NCI-H2107 treated with DMSO at 0.1 percent for 48 hours (cell line): ENCODE data around the gene PLXNA2.

Source experiments
- DNase-seq: peaks from one replicate; lab custom pipeline; 2025; ENCODE audit not compliant: unreplicated experiment; lab: John Stamatoyannopoulos, UW

Gene PLXNA2

GRCh38 chr1:208242146-208242545 is 2.0 kb downstream of the PLXNA2 start:
- DNase-seq: no peak

DNA sequence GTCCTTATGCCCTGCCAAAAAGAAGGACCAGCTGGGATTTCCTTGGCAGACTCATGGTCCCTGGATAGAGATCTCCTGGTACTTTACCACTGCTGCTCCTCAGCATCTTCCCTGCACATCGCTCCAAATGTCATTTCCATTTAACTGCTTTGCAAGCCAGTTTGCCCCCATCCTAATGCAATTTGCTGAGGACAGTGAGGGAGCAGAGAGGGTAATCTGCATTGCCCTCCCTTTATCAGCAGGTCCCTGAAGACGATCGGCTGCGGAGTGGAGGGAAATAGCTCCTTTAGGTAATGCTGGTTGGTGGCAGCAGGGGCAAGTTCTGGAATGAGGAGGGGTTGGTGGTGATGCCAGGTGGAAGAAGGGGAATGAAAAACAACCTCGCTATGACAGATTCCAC is 2.7 kb downstream of the PLXNA2 start:
- DNase-seq: no peak

- no peak for DNase-seq
These were observed 3.4 kb downstream of the PLXNA2 start for GRCh38 chr1:208240662-208241355.

- DNase-seq: no peak
These were observed 4.5 kb downstream of the PLXNA2 start for GRCh38 chr1:208239473-208240381.

DNA sequence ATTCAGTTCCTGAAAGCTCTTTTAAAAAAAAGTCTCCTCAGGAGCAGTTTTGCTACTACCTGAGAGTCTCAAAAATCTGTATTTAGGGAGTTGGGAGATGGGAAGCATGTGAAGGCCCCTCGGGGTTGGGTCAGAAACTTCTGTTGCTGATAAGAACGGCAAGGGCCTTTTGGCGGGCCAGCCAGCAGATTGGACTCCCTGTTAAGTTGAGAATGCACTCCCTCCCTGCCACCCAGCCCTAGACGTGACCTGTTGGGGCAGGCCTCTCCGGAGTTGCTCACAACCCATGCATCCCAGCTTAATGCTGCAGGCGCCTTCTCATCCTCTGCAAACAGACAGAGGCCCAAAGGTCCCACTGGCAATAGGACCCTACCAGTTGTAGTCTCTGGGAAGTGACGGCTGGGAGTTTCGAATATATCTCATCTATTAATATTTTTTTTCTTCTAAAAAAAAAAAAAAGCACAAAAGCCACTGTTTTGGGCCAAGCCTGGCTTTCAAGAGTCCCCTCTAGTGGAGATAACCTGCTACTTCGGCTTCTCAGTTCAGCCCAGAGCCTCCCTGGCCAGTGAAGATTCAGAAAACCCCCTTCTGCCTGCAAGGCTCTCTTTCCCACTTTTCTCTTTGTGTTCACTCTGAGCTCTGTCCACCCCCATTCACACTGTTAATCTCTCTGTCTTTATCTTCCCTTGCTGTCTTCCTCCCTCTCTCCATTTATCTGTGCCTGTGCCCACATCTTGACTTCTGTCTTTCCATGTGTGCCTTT is 5.3 kb downstream of the PLXNA2 start:
- no peak for DNase-seq

GRCh38 chr1:208237241-208237640 is 6.9 kb downstream of the PLXNA2 start:
- no peak for DNase-seq

DNA sequence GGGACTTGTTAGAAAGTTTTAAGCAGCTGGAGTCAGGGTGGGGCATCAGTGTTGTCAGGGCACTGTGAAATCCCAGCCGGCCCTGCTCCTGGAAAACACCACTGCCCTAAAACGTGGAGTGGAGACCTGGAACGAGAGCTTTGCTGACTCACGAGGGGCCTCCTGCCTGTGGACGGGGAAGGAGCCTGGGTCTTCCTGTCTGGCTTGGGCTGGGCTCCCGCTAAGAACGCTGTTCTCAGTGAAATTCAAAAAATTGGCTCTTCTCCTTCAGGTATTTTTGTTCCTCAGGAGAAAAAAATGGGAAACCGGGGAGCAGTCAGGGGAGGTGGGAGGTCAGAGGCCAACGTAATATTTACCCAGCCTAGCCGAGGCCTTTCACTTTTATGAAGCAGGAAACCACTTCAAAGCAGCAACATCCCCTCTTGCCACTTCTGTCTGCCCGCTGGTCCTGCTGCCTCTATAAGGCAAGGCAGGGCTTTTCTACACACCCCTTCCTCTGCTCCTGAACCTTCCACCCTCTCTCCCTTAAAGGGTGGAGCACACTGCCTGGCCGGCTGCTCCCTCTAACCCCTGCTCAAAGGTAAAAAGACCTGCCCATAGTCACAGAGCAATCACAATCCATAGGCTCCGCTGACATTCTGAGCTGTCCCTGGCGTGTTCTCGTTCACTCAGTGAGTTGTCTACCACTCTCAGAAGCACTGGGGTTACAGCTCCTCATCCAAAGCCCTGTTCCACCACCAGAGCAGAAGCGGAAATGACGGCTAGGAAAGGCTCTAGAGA is 8.0 kb downstream of the PLXNA2 start:
- no peak for DNase-seq

GRCh38 chr1:208235356-208235981 is 8.7 kb downstream of the PLXNA2 start:
- DNase-seq: no peak

- peak; percentile 46 for DNase-seq
These were observed 9.5 kb downstream of the PLXNA2 start for GRCh38 chr1:208234721-208235120.

DNA sequence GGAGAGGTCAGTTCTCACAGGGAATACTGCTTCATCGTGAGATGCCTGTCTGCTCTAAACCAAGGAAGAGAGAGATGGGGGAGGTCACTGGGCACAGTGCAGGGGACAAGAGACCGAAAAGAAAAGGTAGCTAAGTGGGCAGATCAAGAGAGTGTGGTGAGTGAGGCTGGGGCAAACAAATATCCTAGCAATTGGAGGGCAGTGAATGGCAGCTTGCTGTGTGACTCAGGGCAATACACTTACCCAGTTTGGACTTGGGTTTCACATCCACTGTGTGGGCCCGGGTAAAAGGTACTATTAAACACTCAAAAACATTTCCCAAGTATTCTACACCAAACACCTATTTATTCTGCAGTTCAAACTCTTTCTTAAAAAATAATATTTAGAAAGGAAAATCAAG is 10.2 kb downstream of the PLXNA2 start:
- DNase-seq: peak; percentile 87

GRCh38 chr1:208233546-208233945 is 10.6 kb downstream of the PLXNA2 start:
- peak; percentile 87 for DNase-seq

- no peak for DNase-seq
These were observed 11.5 kb downstream of the PLXNA2 start for GRCh38 chr1:208232662-208233038.

DNA sequence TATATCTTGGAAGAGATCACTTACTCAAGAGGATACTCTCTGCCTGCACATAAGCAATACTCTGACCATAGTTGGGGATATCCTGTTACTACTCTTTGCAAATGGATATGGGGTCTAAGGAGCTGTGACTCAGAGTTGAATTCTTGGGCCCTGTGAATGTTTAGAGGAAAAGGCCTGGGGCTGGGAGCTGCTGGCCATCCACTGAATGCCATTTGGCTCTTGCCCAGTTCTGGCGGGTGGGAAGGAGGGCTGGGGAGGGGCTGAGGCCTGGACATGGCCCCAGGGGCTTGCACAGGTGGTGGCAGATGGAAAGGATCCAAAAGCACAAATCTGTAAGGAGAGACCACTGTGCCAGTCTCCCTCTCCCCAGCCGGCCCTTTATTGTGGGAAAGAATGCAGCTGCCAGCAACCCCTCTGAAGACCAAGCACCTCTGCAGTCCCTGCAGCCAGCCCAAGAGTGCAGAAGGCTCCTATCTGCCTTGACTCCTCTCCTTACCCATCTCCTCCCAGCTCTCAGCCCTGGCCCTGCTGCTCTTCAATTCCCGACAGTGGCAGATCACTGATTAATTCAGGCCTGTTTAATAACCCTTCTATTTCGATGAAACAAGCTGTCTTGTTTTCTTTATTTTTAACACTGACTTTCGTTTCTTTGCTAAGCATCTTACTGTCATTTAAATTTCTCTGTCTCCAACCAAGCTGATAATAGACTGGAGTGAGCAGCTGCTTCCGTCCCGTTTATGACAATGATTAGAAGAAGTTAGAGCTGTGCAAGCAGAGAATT is 12.1 kb downstream of the PLXNA2 start:
- peak; percentile 62 for DNase-seq

DNA sequence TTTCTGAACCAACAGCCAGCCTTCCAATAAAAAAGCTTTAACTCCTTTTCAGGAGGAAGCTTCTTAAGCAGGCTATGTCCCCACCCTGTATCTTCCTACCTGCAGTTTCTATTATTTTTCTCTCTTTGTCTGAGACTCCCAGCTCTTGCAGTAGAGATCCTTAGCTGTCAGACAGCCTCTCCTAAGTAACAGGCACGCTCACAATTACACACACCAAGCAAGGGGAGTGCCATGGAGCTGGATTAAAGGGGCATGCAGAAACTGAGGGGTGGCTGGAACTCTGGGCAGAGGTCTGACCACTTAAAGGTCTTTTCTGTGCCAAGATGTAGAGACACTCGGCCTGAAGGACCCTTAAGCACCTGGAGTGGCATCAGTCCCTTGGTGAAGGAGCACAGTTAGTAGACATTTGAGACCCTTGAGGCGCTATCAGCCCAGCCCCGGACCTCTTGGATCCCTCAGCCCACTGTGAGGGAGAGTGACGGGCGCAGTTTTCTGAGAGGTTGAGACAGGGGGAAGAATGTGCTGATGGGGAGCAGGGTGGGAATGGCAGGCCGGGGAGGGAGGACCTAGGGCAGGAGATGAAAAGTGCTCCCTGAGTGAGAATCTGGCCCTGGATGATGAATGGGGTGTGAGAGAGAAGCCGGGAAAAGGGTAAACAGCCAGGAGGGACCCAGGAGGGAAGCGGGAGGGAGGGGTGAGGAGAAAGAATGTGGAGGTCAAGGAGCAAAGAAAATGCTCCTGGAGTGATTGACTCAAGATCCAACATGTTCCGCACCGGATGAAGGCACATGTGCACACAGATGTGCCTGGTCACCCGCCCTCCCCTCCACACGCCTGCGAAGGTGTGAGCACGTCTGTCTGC is 13.3 kb downstream of the PLXNA2 start:
- DNase-seq: no peak

- no peak for DNase-seq
These were observed 15.6 kb downstream of the PLXNA2 start for GRCh38 chr1:208228550-208228949.

- DNase-seq: no peak
These were observed 16.2 kb downstream of the PLXNA2 start for GRCh38 chr1:208228026-208228425.

DNA sequence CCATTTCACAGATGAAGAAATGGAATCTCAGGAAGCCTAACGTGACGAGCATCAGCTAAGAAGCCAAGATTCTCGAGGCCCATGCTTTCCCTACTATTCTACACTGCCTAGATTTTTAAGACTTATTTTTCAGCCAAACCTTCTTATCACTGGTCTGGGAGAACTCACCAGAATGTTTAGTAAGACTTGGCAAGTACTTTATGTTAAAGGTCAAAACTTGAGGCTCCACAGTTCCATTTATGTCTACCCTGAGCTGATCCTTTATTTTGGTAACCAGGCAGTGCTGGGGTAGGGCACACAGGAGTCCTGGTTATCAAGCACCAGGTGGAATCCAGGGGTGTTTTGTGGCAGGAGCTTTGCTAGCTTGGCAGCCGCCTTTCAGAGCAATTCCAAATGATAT is 16.8 kb downstream of the PLXNA2 start:
- DNase-seq: no peak
